ENCODE results near the gene GSK3A.

Gene GSK3A

DNA sequence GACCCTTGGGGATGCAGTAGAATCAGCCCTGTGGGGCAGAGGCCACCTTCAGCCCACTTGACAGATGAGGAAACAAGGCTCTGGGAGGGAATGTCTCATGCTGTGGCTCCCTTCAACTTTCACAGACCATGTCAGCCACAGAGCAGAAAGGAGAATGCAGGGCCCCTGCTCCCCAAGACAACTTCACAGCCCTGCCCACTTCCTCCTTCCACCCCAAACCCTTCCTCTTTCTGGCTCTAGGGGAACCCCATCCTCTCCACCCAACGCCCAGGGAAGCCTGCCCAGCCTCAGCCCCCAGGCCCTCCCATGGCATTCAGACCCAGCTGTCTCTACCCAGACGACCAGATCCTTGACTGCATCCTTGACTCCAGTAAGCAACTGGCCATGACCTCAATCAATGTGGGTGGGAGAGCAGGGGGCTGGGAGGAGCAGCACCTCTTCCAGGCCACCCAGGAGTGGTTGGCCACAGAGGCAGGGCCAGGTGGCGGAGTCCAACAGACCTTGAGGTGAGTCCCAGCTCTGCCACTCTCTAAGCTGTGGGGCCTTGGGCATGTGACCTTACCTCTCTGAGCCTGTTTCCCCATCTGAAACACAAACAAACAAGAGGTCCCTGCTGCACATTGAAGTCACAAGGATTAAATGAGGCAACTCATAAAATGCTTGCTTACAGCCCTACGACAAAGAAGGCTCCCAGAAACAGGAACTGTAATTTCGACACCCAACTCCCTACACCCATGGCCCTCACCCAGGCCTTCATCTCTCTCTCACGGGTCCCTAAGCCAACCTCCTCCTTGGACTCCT is 40.7 kb downstream of the GSK3A start:
- no peak for DNase-seq (ENCODE audit: extremely low read depth in 1 of 2, low read depth in 1 of 2)

DNA sequence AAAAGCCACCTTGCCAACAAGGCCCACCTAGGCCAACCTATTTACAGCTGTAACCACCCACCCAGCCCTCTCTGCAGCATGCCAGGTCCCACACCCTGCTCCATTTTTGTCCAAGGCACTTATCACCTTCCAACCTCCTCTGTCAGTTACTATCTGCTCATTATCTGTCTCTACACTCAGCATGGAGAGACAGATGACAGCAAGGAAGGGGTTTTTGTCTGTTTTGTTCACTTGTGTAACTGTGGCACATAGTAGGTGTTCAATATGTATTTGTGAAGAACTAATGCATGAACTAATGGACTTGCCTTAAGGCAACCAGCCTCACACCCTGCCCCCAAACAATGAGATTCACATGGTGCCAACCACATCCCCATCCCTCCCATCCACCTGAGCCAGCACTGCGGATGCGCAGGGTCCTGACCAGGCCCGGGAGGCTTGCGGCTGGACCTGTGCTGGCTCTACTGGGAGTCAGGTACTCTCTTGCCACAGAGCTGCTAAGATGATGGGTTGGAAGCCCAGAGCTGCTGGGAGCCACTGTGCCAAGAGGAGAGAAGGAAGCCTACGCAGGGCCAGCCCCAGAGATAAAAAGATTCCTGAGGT is 42.2 kb downstream of the GSK3A start:
- DNase-seq (ENCODE audit: extremely low read depth in 1 of 2, low read depth in 1 of 2) = no peak

GRCh38 chr19:42199440-42200115 is 42.8 kb downstream of the GSK3A start:
- peak in 1 of 2 donors; percentile 63 for DNase-seq (ENCODE audit: extremely low read depth in 1 of 2, low read depth in 1 of 2)

GRCh38 chr19:42198676-42199439 is 43.5 kb downstream of the GSK3A start:
- DNase-seq (ENCODE audit: extremely low read depth in 1 of 2, low read depth in 1 of 2) = peak in 1 of 2 donors; percentile 62

GRCh38 chr19:42197375-42197817 is 45.0 kb downstream of the GSK3A start:
- DNase-seq (ENCODE audit: extremely low read depth in 1 of 2, low read depth in 1 of 2) = no peak

- no peak for DNase-seq (ENCODE audit: extremely low read depth in 1 of 2, low read depth in 1 of 2)
Measured at GRCh38 chr19:42196011-42197001, 46.1 kb downstream of the GSK3A start.

DNA sequence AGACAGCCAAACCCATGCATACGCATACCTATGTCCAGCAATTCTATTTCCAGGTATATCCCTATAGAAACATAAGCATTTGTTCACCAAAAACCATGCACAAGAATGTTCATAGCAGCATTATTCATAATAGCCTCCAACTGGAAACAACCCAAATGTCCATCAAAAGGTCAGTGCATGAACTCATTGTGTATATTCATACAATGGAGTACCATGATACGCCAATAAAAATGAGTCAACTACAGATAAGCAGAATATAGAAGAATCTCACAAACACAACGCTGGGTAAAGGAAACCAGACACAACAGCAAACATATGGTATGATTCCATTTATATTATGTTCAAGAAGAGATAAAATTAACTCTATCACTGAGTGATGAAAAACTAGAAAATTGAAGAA is 48.7 kb downstream of the GSK3A start:
- no peak for DNase-seq (ENCODE audit: extremely low read depth in 1 of 2, low read depth in 1 of 2)

GRCh38 chr19:42193294-42193693 is 49.1 kb downstream of the GSK3A start:
- DNase-seq (ENCODE audit: extremely low read depth in 1 of 2, low read depth in 1 of 2) = no peak

DNA sequence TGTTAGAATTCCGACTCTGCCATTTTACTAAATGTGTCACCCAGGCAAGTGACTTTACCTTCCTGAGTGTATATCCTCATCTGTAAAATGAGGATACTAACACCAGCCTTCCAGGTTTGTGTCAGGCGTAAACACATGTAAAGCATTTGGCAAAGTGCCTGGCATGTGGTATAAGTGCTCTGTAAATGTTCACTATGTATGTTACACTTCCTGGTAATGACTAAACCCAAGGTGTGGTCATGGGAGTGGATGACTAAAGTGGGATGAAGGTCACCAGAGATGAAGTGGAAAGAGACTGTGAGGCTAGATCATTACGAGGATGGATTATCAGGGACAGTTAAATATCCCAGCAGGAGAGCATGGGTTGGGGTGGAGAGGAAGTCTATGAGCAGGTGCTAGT is 50.5 kb downstream of the GSK3A start:
- DNase-seq (ENCODE audit: extremely low read depth in 1 of 2, low read depth in 1 of 2) = no peak

GRCh38 chr19:42191330-42191729 is 51.1 kb downstream of the GSK3A start:
- DNase-seq (ENCODE audit: extremely low read depth in 1 of 2, low read depth in 1 of 2) = no peak

DNA sequence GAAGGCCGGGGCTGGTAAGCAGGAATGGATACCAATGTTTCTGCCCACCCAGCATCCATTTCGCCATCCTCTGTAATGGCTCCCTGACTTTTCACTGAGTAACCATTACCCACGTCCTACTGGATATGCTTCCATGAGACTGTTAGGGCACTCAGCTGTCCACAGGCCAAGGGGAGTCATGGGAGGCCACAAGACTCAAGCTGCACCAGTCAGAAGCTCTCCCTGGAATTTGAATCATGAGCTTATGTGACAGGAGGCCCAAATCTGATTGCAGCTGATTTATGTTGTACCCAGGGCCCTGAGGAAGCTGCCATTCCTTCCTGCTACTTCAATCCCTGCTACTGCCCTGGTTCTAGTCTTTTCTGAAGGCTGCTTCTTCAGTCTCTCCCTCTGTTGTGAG is 53.3 kb downstream of the GSK3A start:
- DNase-seq (ENCODE audit: extremely low read depth in 1 of 2, low read depth in 1 of 2) = no peak

DNA sequence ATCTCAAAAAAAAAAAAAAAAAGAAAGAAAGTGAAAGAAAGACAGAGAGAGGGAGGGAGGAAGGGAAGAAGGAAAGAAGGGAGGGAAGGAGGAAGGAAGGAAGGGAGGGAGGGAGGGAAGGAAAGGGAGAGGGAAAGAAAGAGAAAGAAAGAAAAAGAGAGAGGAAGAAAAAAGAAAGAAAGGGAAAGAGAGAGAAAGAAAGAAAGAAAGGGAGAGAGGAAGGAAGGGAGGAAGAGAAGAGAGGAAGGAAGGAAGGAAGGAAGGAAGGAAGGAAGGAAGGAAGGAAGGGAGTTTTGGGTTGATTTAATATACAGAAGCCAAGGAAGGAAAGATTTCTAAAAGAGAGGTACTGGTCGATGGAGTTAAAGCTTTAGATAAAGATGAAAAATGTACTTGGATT is 53.7 kb downstream of the GSK3A start:
- DNase-seq (ENCODE audit: extremely low read depth in 1 of 2, low read depth in 1 of 2) = no peak

- no peak for DNase-seq (ENCODE audit: extremely low read depth in 1 of 2, low read depth in 1 of 2)
Measured at GRCh38 chr19:42185277-42185676, 57.1 kb downstream of the GSK3A start.

DNA sequence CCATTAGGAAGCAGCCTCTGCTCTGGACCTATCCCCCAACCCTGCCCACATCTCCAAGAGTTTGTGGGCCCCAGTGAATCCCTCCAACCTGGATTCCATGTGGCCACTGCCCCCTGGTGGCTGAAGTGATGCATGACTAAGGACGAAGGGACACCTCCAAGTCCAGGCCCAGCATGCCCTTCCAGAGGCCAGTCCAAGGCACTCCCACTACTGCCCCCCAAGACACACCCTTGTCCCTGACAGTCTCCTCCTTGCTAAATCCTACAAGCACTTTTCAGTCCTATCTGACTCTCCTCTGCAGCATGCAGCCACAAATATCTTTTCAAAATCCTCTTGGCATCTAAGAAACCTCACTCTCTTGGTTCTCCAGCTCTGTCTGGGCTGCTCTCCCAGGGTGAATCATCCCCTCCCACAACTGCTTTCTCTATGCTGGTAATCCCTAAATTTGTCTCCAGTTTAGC is 58.0 kb downstream of the GSK3A start:
- peak in 1 of 2 donors; percentile 62 for DNase-seq (ENCODE audit: extremely low read depth in 1 of 2, low read depth in 1 of 2)

Measured in stimulated activated CD8-positive, alpha-beta memory T cell treated with anti-CD3 and anti-CD28 coated beads, Interleukin-7, amount 100 ng/mL, for 48 hours (primary cell).